ENCODE data around the gene SIGLEC11. TPM values are rescaled to one million over a fixed set of nuclear protein-coding genes. Genes with fewer than 3 reads are reported as not detected.

SIGLEC11 gene
- total and polyA plus RNA-seq, 2 donors (not counting 1 experiment from before 2014, with no cell fraction given): 0.09 TPM; not detected in 1

DNA sequence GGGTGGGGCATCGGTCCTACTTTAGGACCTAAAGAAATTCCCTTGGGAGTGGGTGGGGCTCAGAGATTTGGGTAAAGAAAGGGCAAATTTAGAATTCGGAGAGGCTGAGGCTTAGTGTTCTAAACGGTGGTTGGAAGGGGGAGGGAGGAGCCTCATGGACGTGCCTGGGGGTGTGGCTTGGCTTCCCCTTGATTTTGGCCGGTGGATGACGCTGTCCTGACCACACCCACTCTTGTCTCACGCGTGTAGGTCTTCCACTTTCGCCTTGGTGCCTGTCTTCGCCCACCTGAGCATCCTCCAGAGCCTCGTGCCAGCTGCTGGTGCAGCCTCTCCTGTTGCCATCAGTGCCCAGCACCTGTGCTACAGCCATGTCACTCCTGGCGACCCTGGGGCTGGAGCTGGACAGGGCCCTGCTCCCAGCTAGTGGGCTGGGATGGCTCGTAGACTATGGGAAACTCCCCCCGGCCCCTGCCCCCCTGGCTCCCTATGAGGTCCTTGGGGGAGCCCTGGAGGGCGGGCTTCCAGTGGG, 30.4 kb downstream of the SIGLEC11 start:
- H3K4me1 Mint-ChIP-seq: peaks cover 50% of the 10 kb centered on the region
- POLR2A ChIA-PET: interaction anchor here (0.8 to 3.1 kb wide), 11 partner anchors 12 to 289 kb away, joined by 3 to 28 read pairs (median 5); partner anchors contain the start of genes AKT1S1, FUZ, SCAF1 and TBC1D17
- H3K27ac ChIP-seq (ENCODE audit: low read length in 2 of 2): no peak overlapping the region
- H3K9me3 ChIP-seq (ENCODE audit: control extremely low read depth in 1 of 3, control insufficient read depth in 2 of 3, insufficient read depth in 1 of 3, low read length in 2 of 3): peaks cover 0 to 3% (median 0%) of the 10 kb centered on the region in 3 donors
- H3K9ac ChIP-seq (ENCODE audit: low read length): no peak overlapping the region
- intact Hi-C loops (cut with micrococcal nuclease): loop anchor here (1.0 kb wide), 1 partner anchor 40 kb away; no protein-coding TSS in a partner anchor
- DNase-seq (no peak), ATAC-seq (ENCODE audit: low read depth) (no peak)
- no peak for TF ChIP-seq EZH2 (IDR thresholded peaks at IDR 0.05; ENCODE audit: borderline replicate concordance, insufficient read depth, low read depth, low read length, poor library complexity, severe bottlenecking)
- no peaks in the 10 kb centered on the region for H3K27me3 ChIP-seq (replicated peaks in 1 of 4; ENCODE audit: control extremely low read depth in 1 of 4, control insufficient read depth in 3 of 4, insufficient read depth in 4 of 4, low read length in 3 of 4)
- H3K27me3 Mint-ChIP-seq: no peaks in the 10 kb centered on the region
- H3K79me2 ChIP-seq (ENCODE audit: control insufficient read depth, insufficient read depth, low read length): peaks cover 39% of the 10 kb centered on the region
- peaks cover 26% of the 10 kb centered on the region for H4K20me1 ChIP-seq (ENCODE audit: control insufficient read depth, insufficient read depth, low read length, poor library complexity, severe bottlenecking)
- CTCF ChIA-PET: interaction anchor here (1.4 to 2.8 kb wide), 3 partner anchors 13 to 55 kb away, joined by 3 to 15 read pairs (median 3); partner anchors contain the start of genes AKT1S1 and TBC1D17
- peak overlapping the region; percentile 100 for H3K4me3 Mint-ChIP-seq
- peak overlapping the region in 2 of 5 experiments; percentile 52 to 98 for H3K4me3 ChIP-seq (ENCODE audit: control extremely low read depth in 1 of 5, extremely low read depth in 1 of 5, insufficient read depth in 1 of 5, low read depth in 2 of 5, low read length in 4 of 5)
- no peaks in the 10 kb centered on the region for H3K9me3 Mint-ChIP-seq (ENCODE audit: insufficient read depth)
- peaks cover under 1 to 14% of the 10 kb centered on the region in 2 experiments for H3K36me3 ChIP-seq (replicated peaks in 1 of 2; ENCODE audit: control extremely low read depth in 1 of 2, control insufficient read depth in 1 of 2, extremely low read depth in 1 of 2, insufficient read depth in 2 of 2, low read length in 1 of 2)
- no peak overlapping the region for H2AFZ ChIP-seq (ENCODE audit: insufficient read depth, low read depth, low read length, poor library complexity, severe bottlenecking)
- 77% methylated on average over 15 of the region's 15 CpGs for WGBS (ENCODE audit: insufficient coverage)
- H3K4me1 ChIP-seq (ENCODE audit: control insufficient read depth in 2 of 2, insufficient read depth in 2 of 2, low read length in 2 of 2): peaks cover 20 to 32% of the 10 kb centered on the region in 2 donors
- H3K4me2 ChIP-seq (replicated peaks; ENCODE audit: low read depth, low read length, poor library complexity, severe bottlenecking): peak overlapping the region; percentile 94
- peak overlapping the region; percentile 98 for H3K27ac Mint-ChIP-seq

GRCh38 chr19:49929611-49930482, 31.1 kb downstream of the SIGLEC11 start:
- H3K79me2 ChIP-seq (ENCODE audit: control insufficient read depth, insufficient read depth, low read length): peaks cover 46% of the 10 kb centered on the region
- intact Hi-C loops (cut with micrococcal nuclease): loop anchor here (1.0 to 10.0 kb wide), 6 partner anchors 33 to 875 kb away; partner anchors contain the start of genes AKT1S1, TBC1D17 and VRK3
- 8% methylated on average over 42 of the region's 43 CpGs for WGBS (ENCODE audit: insufficient coverage)

More at GRCh38 chr19:49929611-49930482, 31.1 kb downstream of the SIGLEC11 start:
- POLR2A ChIA-PET: interaction anchor here (0.7 to 3.1 kb wide), 19 partner anchors 11 to 1621 kb away, joined by 3 to 28 read pairs (median 4); partner anchors contain the start of genes AKT1S1, FUZ, PNKP and SCAF1
- Histone ChIP-seq H2AFZ (ENCODE audit: insufficient read depth, low read depth, low read length, poor library complexity, severe bottlenecking) (peak overlapping the region; percentile 90), H3K9ac (ENCODE audit: low read length) (peak overlapping the region; percentile 92), H3K27ac (ENCODE audit: low read length in 2 of 2) (peak overlapping the region; percentile 80 to 97), H4K20me1 (ENCODE audit: control insufficient read depth, insufficient read depth, low read length, poor library complexity, severe bottlenecking) (peaks cover 33% of the 10 kb centered on the region), H3K4me3 (ENCODE audit: control extremely low read depth in 1 of 5, extremely low read depth in 1 of 5, insufficient read depth in 1 of 5, low read depth in 2 of 5, low read length in 4 of 5) (peak overlapping the region; percentile 70 to 98 (median 89)), H3K9me3 (ENCODE audit: control extremely low read depth in 1 of 3, control insufficient read depth in 2 of 3, insufficient read depth in 1 of 3, low read length in 2 of 3) (peaks cover 0 to 3% (median 0%) of the 10 kb centered on the region in 3 donors), H3K4me1 (ENCODE audit: control insufficient read depth in 2 of 2, insufficient read depth in 2 of 2, low read length in 2 of 2) (peaks cover 20 to 32% of the 10 kb centered on the region in 2 donors), H3K4me2 (replicated peaks; ENCODE audit: low read depth, low read length, poor library complexity, severe bottlenecking) (peak overlapping the region; percentile 94), H3K27me3 (replicated peaks in 1 of 4; ENCODE audit: control extremely low read depth in 1 of 4, control insufficient read depth in 3 of 4, insufficient read depth in 4 of 4, low read length in 3 of 4) (no peaks in the 10 kb centered on the region), H3K36me3 (replicated peaks in 1 of 2; ENCODE audit: control extremely low read depth in 1 of 2, control insufficient read depth in 1 of 2, extremely low read depth in 1 of 2, insufficient read depth in 2 of 2, low read length in 1 of 2) (peaks cover 1 to 17% of the 10 kb centered on the region in 2 experiments)
- H3K4me3 Mint-ChIP-seq: peak overlapping the region; percentile 100
- CTCF ChIA-PET: interaction anchor here (0.9 to 3.1 kb wide), 6 partner anchors 9 to 55 kb away, joined by 3 to 20 read pairs (median 6); partner anchors contain the start of genes AKT1S1 and TBC1D17
- H3K4me1 Mint-ChIP-seq: peaks cover 53% of the 10 kb centered on the region
- no peaks in the 10 kb centered on the region for H3K9me3 Mint-ChIP-seq (ENCODE audit: insufficient read depth)
- no peak for TF ChIP-seq CTCF (IDR thresholded peaks at IDR 0.05)
- H3K27me3 Mint-ChIP-seq: no peaks in the 10 kb centered on the region
- peak overlapping the region; percentile 98 for H3K27ac Mint-ChIP-seq
- peak; percentile 84 for ATAC-seq (ENCODE audit: low read depth)
- peak; percentile 99 for DNase-seq
